SHP77 treated with DMSO at 0.1 percent for 48 hours (cell line): ENCODE results near the gene SEC24C.
"Not testable (repeated sequence)": the region's sequence is repeated elsewhere in the genome, so short reads cannot be mapped to it uniquely, and the experiment has no call there.

ENCODE experiments used
- DNase-seq: peaks from one replicate; lab custom pipeline; 2025; lab: John Stamatoyannopoulos, UW

Gene SEC24C

DNA sequence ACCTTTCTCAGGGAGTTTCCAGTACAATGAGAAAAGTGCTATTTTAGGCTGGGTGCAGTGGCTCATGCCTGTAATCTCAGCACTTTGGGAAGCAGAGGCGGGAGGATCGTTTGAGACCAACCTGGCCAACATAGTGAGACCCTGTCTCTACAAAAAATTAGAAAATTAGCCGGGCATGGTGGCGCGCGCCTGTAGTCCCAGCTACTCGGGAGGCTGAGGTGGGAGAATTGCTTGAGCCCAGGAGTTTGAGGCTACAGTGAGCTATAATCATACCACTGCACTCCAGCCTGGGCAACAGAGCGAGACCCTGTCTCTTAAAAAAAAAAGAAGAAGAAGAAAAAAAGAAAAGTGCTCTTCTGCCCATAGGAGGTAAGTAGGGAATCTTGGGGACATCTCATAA lies 51.9 kb downstream of the SEC24C start:
- not testable (repeated sequence) for DNase-seq

- no peak for DNase-seq
Observed at GRCh38 chr10:73796766-73797165, 52.6 kb downstream of the SEC24C start.

- no peak for DNase-seq
Observed at GRCh38 chr10:73797324-73798025, 53.3 kb downstream of the SEC24C start.

GRCh38 chr10:73798087-73798486 lies 53.9 kb downstream of the SEC24C start:
- DNase-seq: no peak

GRCh38 chr10:73798927-73799560 lies 54.9 kb downstream of the SEC24C start:
- DNase-seq: no peak

DNA sequence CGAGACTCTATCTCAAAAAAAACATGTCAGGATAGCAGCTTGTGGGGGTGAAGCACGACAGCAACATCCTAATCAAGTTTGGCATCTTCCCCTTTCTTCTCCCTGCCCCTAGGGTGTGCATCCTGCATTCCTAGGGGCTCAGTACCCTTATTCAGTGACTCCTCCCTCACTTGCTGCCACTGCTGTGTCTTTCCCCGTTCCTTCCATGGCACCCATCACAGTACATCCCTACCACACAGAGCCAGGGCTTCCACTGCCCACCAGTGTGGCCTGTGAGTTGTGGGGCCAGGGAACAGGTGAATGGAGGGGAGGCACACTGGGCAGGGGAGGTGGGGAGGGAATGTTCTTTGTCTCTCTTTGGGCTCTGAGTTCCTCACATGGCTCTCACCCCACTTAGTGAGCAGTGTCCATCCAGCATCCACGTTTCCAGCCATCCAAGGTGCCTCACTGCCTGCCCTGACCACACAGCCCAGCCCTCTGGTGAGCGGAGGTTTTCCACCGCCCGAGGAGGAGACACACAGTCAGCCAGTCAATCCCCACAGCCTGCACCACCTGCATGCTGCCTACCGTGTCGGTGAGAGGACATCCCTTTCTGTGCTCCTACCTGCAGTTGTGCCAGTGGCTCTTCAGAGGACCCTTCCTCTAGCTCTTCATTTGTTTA lies 55.9 kb downstream of the SEC24C start:
- DNase-seq: no peak

- no peak for DNase-seq
Observed at GRCh38 chr10:73800560-73801252, 56.5 kb downstream of the SEC24C start.

- DNase-seq: no peak
Observed at GRCh38 chr10:73801253-73801590, 57.0 kb downstream of the SEC24C start.

DNA sequence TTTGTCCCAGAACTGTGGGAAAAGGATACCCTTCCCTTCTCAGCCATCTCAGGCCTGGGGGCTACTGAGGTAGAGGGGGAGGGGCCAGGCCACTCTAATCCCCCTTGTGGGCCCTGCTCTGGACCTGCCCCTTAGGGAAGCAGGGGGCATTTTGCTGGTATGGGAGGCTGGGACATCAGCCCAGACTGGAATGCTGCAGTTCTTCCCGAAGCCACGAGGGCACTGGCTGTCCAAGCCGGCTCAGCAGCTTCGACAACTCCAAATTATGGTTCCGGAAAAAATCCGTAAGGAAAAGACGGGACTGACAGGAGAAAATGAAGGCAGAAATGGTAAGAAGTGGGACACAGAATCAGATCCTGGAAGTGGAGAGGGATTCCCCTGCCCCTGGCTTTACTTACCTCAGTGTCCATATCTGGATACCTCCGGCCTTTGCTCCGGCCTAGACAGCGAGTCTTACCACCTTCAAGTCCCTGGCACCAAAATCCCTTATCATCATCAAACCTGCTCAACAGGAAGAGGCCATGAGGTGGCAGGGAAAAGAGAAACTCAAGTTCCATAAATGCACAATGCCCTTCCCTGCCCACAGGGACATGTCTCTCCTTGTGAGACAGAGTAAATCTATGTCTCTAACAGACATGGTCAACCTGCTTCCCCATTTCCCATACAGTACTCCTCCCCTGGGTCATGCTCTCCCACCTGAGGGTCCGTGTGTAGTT lies 58.3 kb downstream of the SEC24C start:
- no peak for DNase-seq

DNA sequence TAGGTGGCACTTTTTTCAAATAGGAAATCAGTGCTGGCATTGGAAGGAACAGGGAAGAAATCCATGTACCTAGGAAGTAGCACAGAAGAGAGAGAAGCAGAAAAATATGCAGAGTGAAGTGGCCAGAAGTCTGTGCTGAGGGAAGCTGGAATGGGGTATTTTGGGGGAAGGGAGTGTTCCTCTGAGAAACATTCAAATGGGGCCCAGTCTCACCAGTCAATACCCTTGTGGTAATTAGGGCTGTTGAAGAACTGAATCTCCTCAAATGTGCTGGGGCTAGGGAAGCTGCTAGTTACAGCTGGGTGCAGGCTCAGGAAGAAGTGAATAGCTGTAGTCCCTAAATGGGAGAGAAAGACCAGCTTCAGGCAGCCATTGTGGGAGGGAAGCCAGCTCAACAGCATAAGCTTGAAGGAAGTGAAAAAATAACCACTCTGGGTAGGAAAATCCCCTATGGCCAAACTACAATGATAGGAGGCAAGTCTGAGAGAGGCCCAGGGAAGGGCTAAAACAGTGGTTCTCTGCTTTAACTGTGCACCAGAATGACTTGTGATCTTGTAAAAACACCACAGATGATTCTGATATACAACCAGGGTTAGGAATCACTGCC lies 59.6 kb downstream of the SEC24C start:
- DNase-seq: no peak

DNA sequence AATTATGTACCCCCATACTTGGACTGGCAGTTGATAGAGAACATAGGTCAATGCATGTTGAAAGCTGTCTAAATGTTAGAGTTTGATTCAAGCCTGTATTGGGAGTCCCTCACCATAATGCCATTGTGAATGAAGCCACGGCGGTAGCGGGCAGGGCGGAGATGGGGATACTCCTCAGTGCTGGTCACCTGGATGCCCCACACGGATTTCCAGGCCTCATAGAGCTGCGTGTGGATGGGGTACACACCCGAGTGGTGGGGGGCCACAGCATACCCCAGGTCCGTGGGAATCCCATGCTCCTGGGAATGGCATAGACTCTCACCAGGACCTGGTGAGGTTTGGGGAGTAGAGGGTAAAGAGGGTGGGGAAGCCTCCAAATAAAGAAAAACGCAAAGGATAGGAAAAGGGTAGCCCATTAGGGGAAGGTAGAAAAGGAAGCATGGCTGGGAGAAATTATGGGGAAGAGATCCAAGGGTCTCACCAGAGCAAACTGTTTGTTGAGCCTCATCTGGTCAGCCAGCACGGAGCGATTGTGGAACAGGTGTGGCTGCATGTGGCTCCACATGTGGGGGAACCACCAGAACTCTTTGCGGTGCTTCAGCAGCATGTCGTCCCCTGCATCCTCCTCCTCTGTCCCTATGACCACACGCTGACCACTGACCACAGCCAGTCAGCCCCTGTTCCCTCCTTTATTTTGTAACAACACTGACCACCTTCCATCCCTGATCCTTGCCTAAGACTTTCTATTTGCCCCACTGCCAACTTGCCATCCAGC lies 62.2 kb downstream of the SEC24C start:
- DNase-seq: no peak

DNA sequence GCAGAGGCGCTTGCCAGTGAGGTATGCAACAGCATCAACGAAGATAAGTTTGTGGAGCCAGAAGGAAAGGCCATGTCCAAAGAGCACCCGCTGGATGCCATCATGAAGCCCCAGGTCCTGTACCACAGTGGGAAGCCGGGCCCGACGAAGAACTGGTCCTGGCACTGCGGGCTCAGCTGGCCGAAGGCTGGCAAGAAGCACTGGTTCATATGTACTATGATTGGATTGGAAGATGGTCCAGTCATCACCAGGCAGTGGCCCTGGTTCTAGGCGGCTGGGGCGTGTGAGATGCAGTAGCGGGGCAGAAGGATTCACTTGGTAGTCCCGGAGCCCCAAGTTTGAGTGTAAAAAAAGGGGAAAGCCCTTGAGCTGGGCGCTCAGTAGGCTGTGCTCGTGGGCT lies 63.3 kb downstream of the SEC24C start:
- no peak for DNase-seq

DNA sequence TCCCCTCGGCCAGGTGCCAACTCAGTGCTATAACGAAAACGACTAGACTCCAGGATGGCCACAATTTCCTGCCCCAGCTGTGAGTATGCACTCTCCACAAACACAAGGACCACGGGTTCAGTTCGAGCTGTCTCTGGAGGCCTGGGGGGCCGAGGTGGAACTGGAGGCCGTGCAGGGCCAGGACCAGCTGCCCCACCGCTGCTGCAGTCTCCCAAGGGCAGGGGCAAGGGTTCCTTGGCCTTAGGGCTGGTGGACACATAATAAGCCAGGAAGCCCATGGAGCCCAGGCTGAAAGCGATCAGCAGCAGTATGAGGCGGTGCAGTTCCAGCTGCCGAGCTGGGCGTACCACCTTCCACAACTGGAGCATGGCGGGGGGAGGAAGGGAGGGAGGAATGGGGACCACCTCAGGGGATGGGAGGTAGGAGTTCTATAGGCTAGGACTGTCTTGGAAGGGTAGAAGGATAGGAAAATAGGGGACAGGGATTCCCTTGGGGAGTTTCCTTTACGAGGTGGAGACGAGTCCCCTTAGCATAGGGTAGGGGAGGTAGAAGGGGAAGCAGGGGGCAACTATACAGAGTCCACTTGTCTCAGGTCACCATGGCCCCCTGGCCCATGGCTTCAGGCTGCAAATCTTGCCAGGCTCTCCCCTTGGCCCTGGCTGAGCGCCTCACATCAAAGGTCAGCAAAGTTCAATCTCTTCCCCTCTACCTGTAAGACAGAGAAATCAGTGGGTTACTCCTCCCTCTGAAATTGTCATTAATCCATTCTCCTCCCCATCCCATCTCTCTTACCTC lies 64.0 kb downstream of the SEC24C start:
- no peak for DNase-seq

DNA sequence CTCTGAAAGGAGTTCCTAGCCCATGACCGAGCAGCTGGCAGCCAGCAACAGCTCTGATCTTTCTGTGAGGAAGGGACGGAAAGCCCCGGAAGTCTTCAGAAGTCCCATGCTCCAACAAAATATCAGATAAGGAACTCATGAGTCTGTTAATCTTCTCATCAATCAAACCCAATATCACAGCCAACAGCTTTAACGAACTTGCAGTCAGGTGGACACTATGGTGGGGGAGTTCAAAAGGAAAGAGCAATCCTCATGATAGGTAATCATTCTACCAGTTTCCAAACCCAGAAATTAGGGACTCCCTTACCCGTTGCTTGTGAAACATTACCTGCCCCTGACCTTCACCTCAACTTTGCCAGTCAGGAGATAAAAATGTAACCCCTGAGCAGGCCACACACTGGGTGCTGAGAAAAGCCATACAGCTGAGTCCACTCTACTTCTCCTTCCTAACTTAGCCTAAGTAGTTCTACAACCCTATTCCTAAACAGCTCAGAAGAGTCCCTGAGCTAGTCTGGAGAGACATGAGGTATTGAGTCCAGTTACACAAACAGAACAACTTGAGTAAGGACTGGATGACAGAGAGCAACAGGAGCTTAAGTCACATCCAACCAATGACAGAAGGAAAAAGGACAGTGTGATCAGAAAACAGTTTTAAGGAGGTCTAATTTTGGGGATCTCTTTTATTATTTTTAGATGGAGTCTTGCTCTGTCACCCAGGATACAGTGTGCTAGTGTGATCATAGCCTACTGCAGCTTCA lies 65.1 kb downstream of the SEC24C start:
- DNase-seq: no peak

- DNase-seq: no peak
Observed at GRCh38 chr10:73810358-73810734, 66.2 kb downstream of the SEC24C start.

- no peak for DNase-seq
Observed at GRCh38 chr10:73810735-73811465, 66.7 kb downstream of the SEC24C start.

GRCh38 chr10:73812657-73813056 lies 68.5 kb downstream of the SEC24C start:
- no peak for DNase-seq

DNA sequence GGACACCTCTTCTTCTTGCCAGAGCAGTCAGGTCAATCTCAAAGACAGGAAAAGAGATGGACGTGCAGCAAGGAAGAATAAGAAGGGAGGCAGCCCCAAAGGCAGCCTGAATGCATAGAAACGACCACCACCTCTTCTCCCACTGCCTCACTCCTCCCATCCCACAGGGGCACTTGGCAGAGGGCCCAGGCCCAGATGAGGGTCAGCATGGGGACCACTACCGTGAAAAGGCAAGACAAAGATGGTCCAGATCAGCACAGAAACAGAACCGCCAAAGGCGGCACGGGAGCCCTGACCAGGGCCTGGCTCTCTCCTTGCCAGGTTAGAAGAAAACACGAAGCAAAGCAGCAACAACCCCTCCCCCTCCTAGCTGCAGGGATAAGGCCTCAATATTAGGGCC lies 69.2 kb downstream of the SEC24C start:
- DNase-seq: no peak
